ENCODE results near the gene EFCAB11.

- TF ChIP-seq CTCF (IDR thresholded peaks at IDR 0.05) = no peak
- no peak for TF ChIP-seq EP300 (IDR thresholded peaks at IDR 0.05)
- no peak for TF ChIP-seq POLR2A (IDR thresholded peaks at IDR 0.05)
- peak in 3 of 4 donors; percentile 56 to 60 (median 59) for TF ChIP-seq POLR2AphosphoS5 (IDR thresholded peaks at IDR 0.05)
These were observed at the start of gene EFCAB11 for GRCh38 chr14:89954070-89955021.
